SJSA1 (cell line): ENCODE measurements around the gene LZTS2. TPM values are rescaled to one million over a fixed set of nuclear protein-coding genes. Genes with fewer than 3 reads are reported as not detected.
A peak's percentile ranks its signal among the peaks of the same experiment; 100 is the strongest.
"Not testable (repeated sequence)": the region's sequence is repeated elsewhere in the genome, so short reads cannot be mapped to it uniquely, and the experiment has no call there.

Experiments
- DNase-seq, 2 experiments: peaks; one replicate each; pipeline ENCODE4 v3.0.0-alpha.2; 2015 to 2020; ENCODE audit warnings: low spot score in 2 of 2, low read depth in 1 of 2
- H3K27ac ChIP-seq: fragments of 250-450 bp; sonication (Bioruptor Pico); 2 replicates; pipeline ENCODE4 v1.5.1; 2020; ENCODE audit warnings: mild to moderate bottlenecking, moderate library complexity
- H3K27me3 ChIP-seq: fragments of 250-450 bp; sonication (Bioruptor Pico); replicated peaks from 2 replicates; pipeline ENCODE4 v1.5.1; 2020; ENCODE audit warnings: mild to moderate bottlenecking, moderate library complexity
- H3K36me3 ChIP-seq: fragments of 250-450 bp; sonication (Bioruptor Pico); 2 replicates; pipeline ENCODE4 v1.5.1; 2020; ENCODE audit warnings: mild to moderate bottlenecking
- H3K4me1 ChIP-seq: fragments of 250-450 bp; sonication (Bioruptor Pico); replicated peaks from 2 replicates; pipeline ENCODE4 v1.6.1; 2021; ENCODE audit warnings: mild to moderate bottlenecking
- H3K4me3 ChIP-seq: fragments of 250-450 bp; sonication (Bioruptor Pico); 2 replicates; pipeline ENCODE4 v1.5.1; 2020; ENCODE audit warnings: mild to moderate bottlenecking
- H3K9me3 ChIP-seq: fragments of 250-450 bp; sonication (Bioruptor Pico); replicated peaks from 2 replicates; pipeline ENCODE4 v1.5.1; 2020; ENCODE audit warnings: mild to moderate bottlenecking
- total RNA-seq: library from RNA; depleted of rRNA; stranded (reverse); fragments of >200 nt; shearing (Covaris generic); gene quantifications from 2 replicates; pipeline ENCODE4 v1.2.3, GENCODE V29; 2014

The LZTS2 gene
- total RNA-seq, 1 experiment from 2014 or later = 70.0 TPM

DNA sequence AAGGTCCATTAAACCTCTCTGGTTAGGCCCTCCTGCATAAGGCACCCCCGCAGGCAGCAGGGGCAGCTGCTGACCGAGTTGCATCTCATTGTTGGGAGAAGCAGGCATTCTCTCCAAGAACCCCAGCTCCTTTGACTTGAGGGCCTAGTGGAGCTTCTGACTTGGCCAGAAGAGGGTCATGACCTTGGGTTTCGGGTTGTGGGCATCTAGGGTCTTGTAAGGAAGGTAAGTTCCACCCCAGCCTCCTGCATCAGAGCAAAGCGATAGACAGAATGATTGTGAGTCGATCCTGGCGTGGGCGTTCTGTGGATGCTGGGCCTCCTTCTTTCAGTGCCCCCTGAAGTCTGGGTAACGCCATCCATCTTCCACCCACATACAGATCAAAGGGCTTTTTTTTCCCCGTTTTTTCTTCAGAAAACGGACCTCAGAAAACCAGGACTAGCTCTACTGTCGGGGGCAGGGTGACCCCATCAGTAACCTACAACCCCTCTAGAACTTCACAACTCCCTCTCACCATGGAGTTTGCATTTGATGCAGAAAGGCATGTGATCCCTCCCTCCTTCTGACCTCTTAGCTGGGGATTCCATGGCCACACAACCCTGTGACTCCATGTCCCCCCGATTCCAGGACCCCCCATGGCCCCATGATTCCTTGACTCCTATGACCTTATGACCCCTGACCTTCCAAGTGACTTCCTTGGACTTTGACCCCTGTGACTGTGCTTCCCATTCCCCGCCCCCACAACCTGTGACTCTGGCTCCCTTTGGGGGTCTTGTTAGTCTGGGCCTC, 27.3 kb upstream of the LZTS2 start:
- Histone ChIP-seq H3K36me3 (0 out of 2 replicates have a peak, but pooled peaks cover under 1% of the 10 kb centered on the region), H3K27ac (no peak overlapping the region), H3K27me3 (no peaks in the 10 kb centered on the region), H3K9me3 (no peaks in the 10 kb centered on the region), H3K4me1 (peaks cover 24% of the 10 kb centered on the region), H3K4me3 (no peak overlapping the region)
- no peak for DNase-seq

- no peaks in the 10 kb centered on the region for H3K36me3 ChIP-seq
- H3K4me3 ChIP-seq = no peak overlapping the region
- H3K27me3 ChIP-seq = no peaks in the 10 kb centered on the region
- peaks cover 24% of the 10 kb centered on the region for H3K4me1 ChIP-seq
- DNase-seq = no peak
- H3K27ac ChIP-seq = no peak overlapping the region
- H3K9me3 ChIP-seq = no peaks in the 10 kb centered on the region
Measured at GRCh38 chr10:100972904-100973535, 26.6 kb upstream of the LZTS2 start.

DNA sequence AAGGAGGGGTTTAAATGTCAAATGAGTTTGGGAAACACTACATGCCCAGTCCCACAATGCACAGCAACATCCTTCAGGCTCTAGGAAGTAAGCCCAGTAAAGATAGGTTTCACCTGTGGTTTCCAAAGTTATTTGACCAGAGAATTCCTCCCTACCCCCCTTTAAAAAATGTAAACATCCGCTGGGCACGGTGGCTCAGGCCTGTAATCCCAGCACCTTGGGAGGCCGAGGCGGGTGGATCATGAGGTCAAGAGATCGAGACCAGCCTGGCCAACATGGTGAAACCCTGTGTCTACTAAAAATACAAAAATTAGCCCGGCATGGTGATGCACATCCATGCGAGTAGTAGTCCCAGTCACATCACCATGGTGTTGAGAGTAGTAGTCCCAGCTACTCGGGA, 24.2 kb upstream of the LZTS2 start:
- not testable (repeated sequence) for H3K4me3 ChIP-seq, DNase-seq, H3K9me3 ChIP-seq, H3K27ac ChIP-seq, H3K36me3 ChIP-seq, H3K27me3 ChIP-seq
- H3K4me1 ChIP-seq = peaks cover 13% of the 10 kb centered on the region

DNA sequence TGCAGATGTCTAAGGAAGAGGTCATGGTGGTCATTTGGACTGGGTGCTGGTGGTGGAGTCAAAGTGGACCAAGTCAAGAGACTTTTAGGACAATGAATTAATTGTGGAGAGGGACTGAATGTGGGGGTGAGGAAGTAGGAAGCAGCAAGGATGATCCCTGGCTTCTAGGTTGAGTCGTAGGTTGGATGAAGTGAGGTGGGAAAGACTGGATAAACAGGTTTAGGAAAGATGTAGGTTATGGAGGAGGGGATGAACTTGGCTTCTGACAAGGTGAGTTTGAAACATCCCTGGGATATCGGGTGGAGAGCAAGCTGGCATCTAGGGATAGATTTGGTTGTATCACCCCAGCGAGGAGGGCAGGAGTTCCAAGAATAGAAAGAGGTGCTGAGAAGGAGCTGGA, 22.7 kb upstream of the LZTS2 start:
- no peaks in the 10 kb centered on the region for H3K9me3 ChIP-seq
- peaks cover 18% of the 10 kb centered on the region for H3K36me3 ChIP-seq
- H3K4me1 ChIP-seq = peaks cover 10% of the 10 kb centered on the region
- no peak overlapping the region for H3K27ac ChIP-seq
- DNase-seq = no peak
- no peak overlapping the region for H3K4me3 ChIP-seq
- no peaks in the 10 kb centered on the region for H3K27me3 ChIP-seq

GRCh38 chr10:100977436-100977835, 22.2 kb upstream of the LZTS2 start:
- Histone ChIP-seq H3K36me3 (peaks cover 22% of the 10 kb centered on the region), H3K4me3 (no peak overlapping the region), H3K9me3 (no peaks in the 10 kb centered on the region), H3K4me1 (peaks cover 6% of the 10 kb centered on the region), H3K27me3 (no peaks in the 10 kb centered on the region), H3K27ac (no peak overlapping the region)
- DNase-seq = peak in 1 of 2 experiments; percentile 13

DNA sequence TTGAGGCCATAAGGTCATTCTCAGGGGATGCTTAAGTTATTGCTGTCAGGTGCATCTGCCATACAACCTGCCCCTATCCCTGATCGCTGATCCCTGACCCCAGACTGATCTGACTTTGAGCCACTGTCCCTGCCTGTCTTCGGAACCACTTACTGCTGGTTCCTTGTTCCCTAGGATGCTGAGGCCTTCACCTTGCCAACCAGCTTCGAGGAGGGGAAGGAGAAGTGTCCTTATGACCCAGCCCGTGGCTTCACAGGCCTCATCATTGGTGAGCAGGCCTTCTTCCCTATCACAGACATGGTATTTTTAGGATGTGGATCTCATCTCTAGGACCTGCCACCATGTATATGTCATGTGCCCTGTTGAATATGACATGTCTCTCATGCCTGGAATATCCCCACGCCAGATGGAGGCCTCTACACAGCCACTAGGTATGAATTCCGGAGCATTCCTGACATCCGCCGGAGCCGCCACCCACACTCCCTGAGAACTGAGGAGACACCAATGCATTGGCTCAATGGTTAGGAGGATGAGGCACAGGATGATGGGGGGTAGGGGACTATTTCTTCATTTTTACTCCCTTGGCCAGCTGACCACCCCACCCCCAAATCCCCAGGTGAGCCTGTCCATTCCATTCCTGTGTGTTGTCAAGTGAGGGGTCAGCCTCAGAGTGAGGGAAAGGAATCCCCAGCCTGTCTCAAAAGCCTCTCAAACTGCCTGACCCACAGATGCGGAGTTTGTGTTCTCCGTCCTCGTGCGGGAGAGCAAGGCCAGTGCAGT, 21.3 kb upstream of the LZTS2 start:
- H3K36me3 ChIP-seq = peaks cover 28% of the 10 kb centered on the region
- no peaks in the 10 kb centered on the region for H3K9me3 ChIP-seq
- no peaks in the 10 kb centered on the region for H3K27me3 ChIP-seq
- no peak overlapping the region for H3K4me3 ChIP-seq
- H3K4me1 ChIP-seq = peaks cover 6% of the 10 kb centered on the region
- peak in 1 of 2 experiments; percentile 30 for DNase-seq
- H3K27ac ChIP-seq = no peak overlapping the region

- no peak for DNase-seq
- Histone ChIP-seq H3K4me1 (peaks cover 6% of the 10 kb centered on the region), H3K36me3 (peaks cover 28% of the 10 kb centered on the region), H3K27ac (no peak overlapping the region), H3K27me3 (no peaks in the 10 kb centered on the region), H3K9me3 (no peaks in the 10 kb centered on the region), H3K4me3 (no peak overlapping the region)
Measured at GRCh38 chr10:100978901-100979195, 20.8 kb upstream of the LZTS2 start.

- Histone ChIP-seq H3K36me3 (peaks cover 29% of the 10 kb centered on the region), H3K27ac (no peak overlapping the region), H3K4me1 (peaks cover 6% of the 10 kb centered on the region), H3K4me3 (no peak overlapping the region), H3K9me3 (no peaks in the 10 kb centered on the region), H3K27me3 (no peaks in the 10 kb centered on the region)
- peak in 1 of 2 experiments; percentile 42 for DNase-seq
Measured at GRCh38 chr10:100979791-100980272, 19.8 kb upstream of the LZTS2 start.

DNA sequence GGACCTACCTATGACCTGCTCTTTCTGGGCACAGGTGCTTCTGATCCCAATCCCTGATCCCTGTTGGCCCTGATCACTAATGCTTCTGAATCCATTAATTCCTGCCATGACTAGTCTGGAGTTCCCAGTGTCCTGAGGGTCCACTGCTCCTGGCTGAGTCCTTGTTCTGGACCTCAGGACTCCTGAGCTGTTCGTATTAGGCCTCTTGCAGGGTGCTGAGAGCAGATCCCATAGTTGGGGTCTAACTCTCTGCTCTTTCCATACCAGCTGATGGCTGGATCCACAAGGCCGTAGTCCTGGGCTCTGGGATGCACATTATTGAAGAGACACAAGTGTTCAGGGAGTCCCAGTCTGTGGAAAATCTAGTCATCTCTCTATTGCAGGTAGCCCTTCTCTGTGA, 19.3 kb upstream of the LZTS2 start:
- Histone ChIP-seq H3K9me3 (no peaks in the 10 kb centered on the region), H3K27ac (no peak overlapping the region), H3K4me3 (no peak overlapping the region), H3K27me3 (no peaks in the 10 kb centered on the region), H3K4me1 (peaks cover 3% of the 10 kb centered on the region), H3K36me3 (peaks cover 33% of the 10 kb centered on the region)
- DNase-seq = peak in 1 of 2 experiments; percentile 18

DNA sequence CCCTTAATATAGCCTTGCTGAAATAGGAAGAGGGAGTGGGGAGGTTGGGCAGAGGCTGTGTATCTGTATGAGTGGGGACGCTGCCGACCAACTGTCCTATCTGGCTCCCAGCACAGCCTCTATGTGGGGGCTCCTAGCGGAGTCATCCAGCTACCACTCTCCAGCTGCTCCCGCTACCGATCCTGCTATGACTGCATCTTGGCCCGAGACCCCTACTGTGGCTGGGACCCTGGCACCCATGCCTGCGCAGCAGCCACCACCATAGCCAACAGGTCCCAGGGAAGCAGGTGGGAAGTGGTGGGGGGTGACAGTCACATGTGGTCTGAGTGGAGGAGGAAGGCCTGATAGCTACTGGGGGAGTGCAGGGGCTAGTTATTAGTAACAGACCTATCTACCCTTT, 18.9 kb upstream of the LZTS2 start:
- H3K4me3 ChIP-seq = no peak overlapping the region
- peak in 1 of 2 experiments; percentile 28 for DNase-seq
- no peaks in the 10 kb centered on the region for H3K27me3 ChIP-seq
- peaks cover 35% of the 10 kb centered on the region for H3K36me3 ChIP-seq
- no peaks in the 10 kb centered on the region for H3K9me3 ChIP-seq
- no peak overlapping the region for H3K27ac ChIP-seq
- no peaks in the 10 kb centered on the region for H3K4me1 ChIP-seq

GRCh38 chr10:100981178-100981772, 18.3 kb upstream of the LZTS2 start:
- H3K9me3 ChIP-seq = no peaks in the 10 kb centered on the region
- H3K4me1 ChIP-seq = peaks cover 3% of the 10 kb centered on the region
- DNase-seq = no peak

DNA sequence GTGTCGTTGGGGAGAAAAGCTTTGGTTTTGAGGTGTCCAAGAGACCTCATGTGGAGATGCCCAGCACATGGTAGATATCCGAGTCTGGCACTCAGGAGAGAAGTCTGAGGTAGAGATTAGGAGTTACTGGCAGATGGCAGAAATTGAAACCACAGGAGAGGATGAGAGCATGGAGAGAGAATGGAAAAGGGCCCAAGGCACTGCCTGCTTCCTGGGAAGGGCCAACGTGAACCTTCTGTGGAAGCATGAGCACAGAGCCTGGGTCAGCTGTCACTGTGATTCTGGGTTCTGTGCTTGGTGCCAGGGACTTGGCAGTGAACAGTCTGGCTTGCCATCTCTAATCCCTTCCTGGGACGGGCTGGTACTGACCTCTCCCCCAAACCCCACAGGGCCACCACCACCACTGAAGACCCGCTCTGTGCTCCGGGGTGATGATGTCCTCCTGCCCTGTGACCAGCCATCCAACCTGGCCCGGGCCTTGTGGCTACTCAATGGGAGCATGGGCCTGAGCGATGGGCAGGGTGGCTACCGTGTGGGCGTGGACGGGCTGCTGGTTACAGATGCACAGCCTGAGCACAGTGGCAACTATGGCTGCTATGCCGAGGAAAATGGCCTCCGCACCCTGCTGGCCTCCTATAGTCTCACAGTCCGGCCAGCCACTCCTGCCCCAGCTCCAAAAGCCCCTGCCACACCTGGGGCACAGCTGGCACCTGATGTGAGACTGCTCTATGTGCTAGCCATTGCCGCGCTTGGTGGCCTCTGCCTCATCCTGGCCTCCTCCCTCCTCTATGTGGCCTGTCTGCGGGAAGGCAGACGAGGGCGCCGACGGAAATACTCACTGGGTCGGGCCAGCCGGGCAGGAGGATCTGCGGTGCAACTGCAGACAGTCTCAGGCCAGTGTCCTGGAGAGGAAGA, 16.4 kb upstream of the LZTS2 start:
- Histone ChIP-seq H3K4me3 (no peak overlapping the region), H3K27ac (no peak overlapping the region), H3K27me3 (no peaks in the 10 kb centered on the region), H3K4me1 (peaks cover 15% of the 10 kb centered on the region), H3K36me3 (peaks cover 54% of the 10 kb centered on the region), H3K9me3 (no peaks in the 10 kb centered on the region)
- no peak for DNase-seq

More at GRCh38 chr10:100981178-100981772, 18.3 kb upstream of the LZTS2 start:
- no peak overlapping the region for H3K4me3 ChIP-seq
- no peaks in the 10 kb centered on the region for H3K27me3 ChIP-seq
- H3K27ac ChIP-seq = no peak overlapping the region
- peaks cover 40% of the 10 kb centered on the region for H3K36me3 ChIP-seq
